GM21515 (cell line): ENCODE results near the gene NUDT13.
A peak's percentile ranks its signal among the peaks of the same experiment; 100 is the strongest.

Experiments
- ATAC-seq: cut with Tn5 transposase; IDR thresholded peaks from one replicate; pipeline ENCODE4 v1.9.1; 2021; ENCODE audit not compliant: unreplicated experiment

Gene NUDT13

GRCh38 chr10:73161079-73161478, 50.8 kb downstream of the NUDT13 start:
- ATAC-seq: no peak

- no peak for ATAC-seq
Observed at GRCh38 chr10:73161662-73162061, 51.4 kb downstream of the NUDT13 start.

GRCh38 chr10:73163096-73163495, 52.8 kb downstream of the NUDT13 start:
- ATAC-seq: no peak

- no peak for ATAC-seq
Observed at GRCh38 chr10:73166972-73167371, 56.7 kb downstream of the NUDT13 start.

- peak; percentile 3 for ATAC-seq
Observed at GRCh38 chr10:73167458-73167782, 57.2 kb downstream of the NUDT13 start.

- ATAC-seq: peak; percentile 93
Observed at GRCh38 chr10:73167783-73168464, 57.7 kb downstream of the NUDT13 start, which contains the start of the genes ECD and FAM149B1. Gene ECD (minus strand): TSS chr10:73168008. CDS start chr10:73163937, 4,071 bp downstream. Gene FAM149B1 (plus strand): TSS chr10:73168119. CDS start chr10:73168340, 221 bp downstream.

GRCh38 chr10:73168465-73168803, 58.2 kb downstream of the NUDT13 start:
- no peak for ATAC-seq

- no peak for ATAC-seq
Observed at GRCh38 chr10:73169320-73169719, 59.1 kb downstream of the NUDT13 start.

- no peak for ATAC-seq
Observed at GRCh38 chr10:73172867-73173266, 62.6 kb downstream of the NUDT13 start.

GRCh38 chr10:73174148-73174925, 64.1 kb downstream of the NUDT13 start:
- no peak for ATAC-seq
